ENCODE measurements around the gene FAF1. TPM values are rescaled to one million over a fixed set of nuclear protein-coding genes. Genes with fewer than 3 reads are reported as not detected.

FAF1 gene
- total RNA-seq, 2 donors from 2014 or later, result 25.5 to 68.6 TPM

DNA sequence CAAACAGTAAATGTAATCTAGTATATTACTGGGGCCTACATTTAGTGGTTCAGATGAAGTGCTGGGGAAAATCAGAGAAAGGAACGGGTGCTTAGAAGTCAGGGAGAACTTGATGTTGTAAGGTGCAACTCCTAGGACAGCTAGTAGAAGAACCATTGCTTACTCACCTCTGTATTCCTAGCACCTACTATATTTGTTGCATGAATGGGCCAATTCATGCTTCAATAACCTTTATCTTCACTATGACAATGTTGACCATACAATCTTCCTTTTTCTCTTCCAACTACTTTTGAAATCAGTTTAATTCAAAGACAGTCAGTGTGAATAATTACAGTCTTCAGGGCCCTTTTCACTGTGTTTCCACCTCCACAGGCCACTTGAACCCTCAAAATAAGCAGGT, 411.8 kb downstream of the FAF1 start:
- Histone ChIP-seq H3K27ac (no peak overlapping the region), H3K4me3 (no peak overlapping the region), H3K36me3 (no peaks in the 10 kb centered on the region), H3K27me3 (replicated peaks; ENCODE audit: insufficient read depth) (no peaks in the 10 kb centered on the region), H3K9me3 (no peaks in the 10 kb centered on the region), H3K4me1 (ENCODE audit: control insufficient read depth in 1 of 2, low read depth in 2 of 2) (no peaks in the 10 kb centered on the region)
- ATAC-seq (ENCODE audit: insufficient number of reproducible peaks, low FRiP score, low read depth), result no peak
- no peak for DNase-seq (ENCODE audit: low spot score)
- TF ChIP-seq, protein P1, sequence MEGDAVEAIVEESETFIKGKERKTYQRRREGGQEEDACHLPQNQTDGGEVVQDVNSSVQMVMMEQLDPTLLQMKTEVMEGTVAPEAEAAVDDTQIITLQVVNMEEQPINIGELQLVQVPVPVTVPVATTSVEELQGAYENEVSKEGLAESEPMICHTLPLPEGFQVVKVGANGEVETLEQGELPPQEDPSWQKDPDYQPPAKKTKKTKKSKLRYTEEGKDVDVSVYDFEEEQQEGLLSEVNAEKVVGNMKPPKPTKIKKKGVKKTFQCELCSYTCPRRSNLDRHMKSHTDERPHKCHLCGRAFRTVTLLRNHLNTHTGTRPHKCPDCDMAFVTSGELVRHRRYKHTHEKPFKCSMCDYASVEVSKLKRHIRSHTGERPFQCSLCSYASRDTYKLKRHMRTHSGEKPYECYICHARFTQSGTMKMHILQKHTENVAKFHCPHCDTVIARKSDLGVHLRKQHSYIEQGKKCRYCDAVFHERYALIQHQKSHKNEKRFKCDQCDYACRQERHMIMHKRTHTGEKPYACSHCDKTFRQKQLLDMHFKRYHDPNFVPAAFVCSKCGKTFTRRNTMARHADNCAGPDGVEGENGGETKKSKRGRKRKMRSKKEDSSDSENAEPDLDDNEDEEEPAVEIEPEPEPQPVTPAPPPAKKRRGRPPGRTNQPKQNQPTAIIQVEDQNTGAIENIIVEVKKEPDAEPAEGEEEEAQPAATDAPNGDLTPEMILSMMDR (IDR thresholded peaks at IDR 0.05), result no peak

DNA sequence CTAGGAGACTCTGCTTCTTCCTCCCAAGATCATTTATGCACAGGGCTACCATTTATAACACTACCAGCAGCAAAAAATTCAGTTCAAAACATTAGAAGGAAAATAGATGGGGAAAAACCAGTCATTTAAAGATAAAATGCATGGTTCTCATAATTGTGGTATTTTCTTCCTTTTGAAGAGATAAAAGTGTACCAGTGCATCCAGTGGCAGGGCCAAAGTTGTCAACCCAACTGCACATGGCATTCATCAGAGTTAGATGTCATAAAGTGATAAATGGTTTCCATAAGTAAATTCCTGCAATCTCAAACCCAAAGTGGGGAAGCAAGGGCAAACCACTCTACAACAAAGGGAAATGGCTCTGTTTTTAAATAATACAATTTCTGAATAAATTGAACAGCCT, 417.7 kb downstream of the FAF1 start:
- H3K4me3 ChIP-seq, result no peak overlapping the region
- TF ChIP-seq, protein P1 (IDR thresholded peaks at IDR 0.05), result no peak
- H3K4me1 ChIP-seq (ENCODE audit: control insufficient read depth in 1 of 2, low read depth in 2 of 2), result no peaks in the 10 kb centered on the region
- H3K36me3 ChIP-seq, result no peaks in the 10 kb centered on the region
- no peak overlapping the region for H3K27ac ChIP-seq
- no peak for ATAC-seq (ENCODE audit: insufficient number of reproducible peaks, low FRiP score, low read depth)
- no peaks in the 10 kb centered on the region for H3K27me3 ChIP-seq (replicated peaks; ENCODE audit: insufficient read depth)
- H3K9me3 ChIP-seq, result no peaks in the 10 kb centered on the region
- DNase-seq (ENCODE audit: low spot score), result no peak

DNA sequence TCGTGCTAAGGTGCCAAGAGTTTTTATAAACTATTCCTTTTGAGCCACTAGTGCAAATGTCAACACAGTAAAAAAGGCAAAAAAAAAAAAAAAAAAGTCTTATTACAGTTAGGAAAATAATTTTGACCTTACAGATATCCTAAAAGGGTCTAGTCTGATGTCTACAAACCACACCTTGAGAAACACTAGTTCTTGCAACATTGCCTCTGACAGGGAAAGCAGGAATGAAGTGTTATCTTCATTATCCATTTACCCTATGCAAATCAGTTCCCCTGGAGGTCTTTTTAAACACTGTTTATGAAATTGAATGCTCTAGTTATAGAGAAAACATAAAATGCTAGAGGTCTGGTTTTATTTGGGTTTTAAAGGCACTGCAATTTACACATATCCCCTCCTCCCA, 421.6 kb downstream of the FAF1 start:
- DNase-seq (ENCODE audit: low spot score) (no peak), ATAC-seq (ENCODE audit: insufficient number of reproducible peaks, low FRiP score, low read depth) (no peak)

DNA sequence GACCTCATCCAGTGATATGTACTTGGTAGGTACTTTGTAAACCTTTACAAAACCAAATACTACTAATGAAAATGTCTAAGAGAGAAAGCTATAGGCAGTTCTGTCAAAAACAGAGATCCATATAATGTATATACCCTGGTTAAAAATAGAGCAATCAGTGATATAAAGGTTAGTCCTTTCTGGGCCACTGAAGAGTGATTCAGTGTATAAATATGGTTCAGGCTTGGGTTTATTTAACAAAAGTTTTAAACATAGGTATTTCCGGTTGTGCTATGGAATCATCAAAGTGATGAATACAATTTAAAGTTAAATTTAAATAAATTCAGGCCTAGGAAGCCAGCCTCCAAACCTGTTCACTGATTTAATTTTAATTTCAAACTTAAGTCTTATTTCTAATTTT, 428.5 kb downstream of the FAF1 start:
- Histone ChIP-seq H3K27me3 (replicated peaks; ENCODE audit: insufficient read depth) (no peaks in the 10 kb centered on the region), H3K4me1 (ENCODE audit: control insufficient read depth in 1 of 2, low read depth in 2 of 2) (no peaks in the 10 kb centered on the region), H3K4me3 (no peak overlapping the region), H3K9me3 (no peaks in the 10 kb centered on the region), H3K36me3 (peaks cover 4% of the 10 kb centered on the region), H3K27ac (no peak overlapping the region)
- DNase-seq (ENCODE audit: low spot score) (no peak), ATAC-seq (ENCODE audit: insufficient number of reproducible peaks, low FRiP score, low read depth) (no peak)
- TF ChIP-seq, protein P1 (IDR thresholded peaks at IDR 0.05), result no peak

More for the DNA sequence above, 421.6 kb downstream of the FAF1 start:
- Histone ChIP-seq H3K4me3 (no peak overlapping the region), H3K27ac (no peak overlapping the region), H3K27me3 (replicated peaks; ENCODE audit: insufficient read depth) (no peaks in the 10 kb centered on the region), H3K4me1 (ENCODE audit: control insufficient read depth in 1 of 2, low read depth in 2 of 2) (no peaks in the 10 kb centered on the region), H3K36me3 (no peaks in the 10 kb centered on the region), H3K9me3 (no peaks in the 10 kb centered on the region)
- TF ChIP-seq, protein P1 (IDR thresholded peaks at IDR 0.05), result no peak

DNA sequence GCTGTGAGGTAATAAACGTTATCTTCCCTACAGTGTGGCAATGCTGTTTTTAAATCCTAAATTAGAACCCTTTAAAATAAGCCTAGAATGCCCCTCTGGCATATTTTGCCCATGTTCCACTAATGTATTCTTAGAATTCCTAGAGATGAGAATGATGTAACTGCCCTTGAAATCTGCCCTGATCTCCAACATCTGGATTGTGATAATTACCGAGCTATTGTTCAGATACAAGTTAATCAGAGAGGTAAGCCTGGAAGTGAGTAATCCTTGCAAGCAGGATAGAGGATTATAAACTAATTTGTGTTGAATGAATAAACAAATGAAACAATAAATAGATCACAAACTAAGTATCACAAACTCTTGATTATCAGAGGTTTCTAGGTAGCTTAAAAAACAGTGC, 429.0 kb downstream of the FAF1 start:
- no peak for ATAC-seq (ENCODE audit: insufficient number of reproducible peaks, low FRiP score, low read depth)
- TF ChIP-seq, protein P1 (IDR thresholded peaks at IDR 0.05), result no peak
- no peak for DNase-seq (ENCODE audit: low spot score)

More for the DNA sequence above, 429.0 kb downstream of the FAF1 start:
- Histone ChIP-seq H3K36me3 (peaks cover 4% of the 10 kb centered on the region), H3K9me3 (no peaks in the 10 kb centered on the region), H3K27me3 (replicated peaks; ENCODE audit: insufficient read depth) (no peaks in the 10 kb centered on the region), H3K4me1 (ENCODE audit: control insufficient read depth in 1 of 2, low read depth in 2 of 2) (no peaks in the 10 kb centered on the region), H3K4me3 (no peak overlapping the region), H3K27ac (no peak overlapping the region)

Data from thoracic aorta (tissue), 2 donors.